ENCODE results near the gene WDR91.

The WDR91 gene

GRCh38 chr7:135207406-135208101 lies 3.8 kb downstream of the WDR91 start:
- H3K36me3 ChIP-seq (ENCODE audit: low read length): no peaks in the 10 kb centered on the region
- H3K9me3 ChIP-seq (ENCODE audit: insufficient read depth, low read length): no peaks in the 10 kb centered on the region
- TF ChIP-seq EZH2phosphoT487 (conservative IDR thresholded peaks at IDR 0.05; ENCODE audit: low read length): no peak
- TF ChIP-seq, protein P1, sequence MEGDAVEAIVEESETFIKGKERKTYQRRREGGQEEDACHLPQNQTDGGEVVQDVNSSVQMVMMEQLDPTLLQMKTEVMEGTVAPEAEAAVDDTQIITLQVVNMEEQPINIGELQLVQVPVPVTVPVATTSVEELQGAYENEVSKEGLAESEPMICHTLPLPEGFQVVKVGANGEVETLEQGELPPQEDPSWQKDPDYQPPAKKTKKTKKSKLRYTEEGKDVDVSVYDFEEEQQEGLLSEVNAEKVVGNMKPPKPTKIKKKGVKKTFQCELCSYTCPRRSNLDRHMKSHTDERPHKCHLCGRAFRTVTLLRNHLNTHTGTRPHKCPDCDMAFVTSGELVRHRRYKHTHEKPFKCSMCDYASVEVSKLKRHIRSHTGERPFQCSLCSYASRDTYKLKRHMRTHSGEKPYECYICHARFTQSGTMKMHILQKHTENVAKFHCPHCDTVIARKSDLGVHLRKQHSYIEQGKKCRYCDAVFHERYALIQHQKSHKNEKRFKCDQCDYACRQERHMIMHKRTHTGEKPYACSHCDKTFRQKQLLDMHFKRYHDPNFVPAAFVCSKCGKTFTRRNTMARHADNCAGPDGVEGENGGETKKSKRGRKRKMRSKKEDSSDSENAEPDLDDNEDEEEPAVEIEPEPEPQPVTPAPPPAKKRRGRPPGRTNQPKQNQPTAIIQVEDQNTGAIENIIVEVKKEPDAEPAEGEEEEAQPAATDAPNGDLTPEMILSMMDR (IDR thresholded peaks at IDR 0.05; ENCODE audit: insufficient read depth, low read length, poor library complexity, severe bottlenecking): no peak
- no peaks in the 10 kb centered on the region for H4K20me1 ChIP-seq (ENCODE audit: low read depth, low read length)
- no peaks in the 10 kb centered on the region for H3K79me2 ChIP-seq (ENCODE audit: insufficient read depth, low read length)
- no peak overlapping the region for H3K4me2 ChIP-seq (ENCODE audit: low read depth, low read length, poor library complexity, severe bottlenecking)
- H2AFZ ChIP-seq (ENCODE audit: low read depth, low read length, severe bottlenecking): no peak overlapping the region
- H3F3A ChIP-seq (ENCODE audit: insufficient read depth): no peaks in the 10 kb centered on the region
- H3K4me3 ChIP-seq (ENCODE audit: insufficient read depth, low read length, poor library complexity, severe bottlenecking): no peak overlapping the region
- H3K27ac ChIP-seq (ENCODE audit: low read depth, low read length): no peak overlapping the region
- H3K27me3 ChIP-seq (ENCODE audit: low read length): no peaks in the 10 kb centered on the region
- no peaks in the 10 kb centered on the region for H3K9me2 ChIP-seq (replicated peaks; ENCODE audit: insufficient read depth, low read length)
- H3K9ac ChIP-seq (ENCODE audit: low read length): no peak overlapping the region

DNA sequence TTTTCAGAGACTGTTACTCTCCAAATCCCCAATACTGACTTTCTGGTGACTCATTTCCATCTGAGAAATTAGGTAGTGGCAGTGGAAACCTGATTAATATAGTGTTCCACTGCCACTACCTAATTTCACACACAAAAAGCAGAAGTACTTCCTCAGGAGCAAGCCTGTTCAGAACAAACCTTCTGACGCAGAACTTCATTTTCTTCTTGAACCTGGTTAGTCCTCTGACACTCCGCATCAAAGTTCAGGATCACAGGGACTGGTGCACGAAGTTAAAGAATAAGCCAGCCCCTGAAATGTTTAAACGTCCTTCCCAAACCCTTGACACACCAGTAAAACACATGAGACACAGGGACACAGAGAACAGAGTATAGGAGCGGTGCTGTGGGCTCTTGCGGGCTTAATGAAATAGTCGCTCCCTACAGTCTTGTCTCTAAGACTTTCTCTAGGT lies 4.4 kb downstream of the WDR91 start:
- H3K9me2 ChIP-seq (replicated peaks; ENCODE audit: insufficient read depth, low read length): no peaks in the 10 kb centered on the region
- TF ChIP-seq, protein P1 (IDR thresholded peaks at IDR 0.05; ENCODE audit: insufficient read depth, low read length, poor library complexity, severe bottlenecking): no peak
- TF ChIP-seq EZH2phosphoT487 (conservative IDR thresholded peaks at IDR 0.05; ENCODE audit: low read length): no peak
- H3K36me3 ChIP-seq (ENCODE audit: low read length): no peaks in the 10 kb centered on the region
- no peaks in the 10 kb centered on the region for H3K9me3 ChIP-seq (ENCODE audit: insufficient read depth, low read length)
- no peak overlapping the region for H3K27ac ChIP-seq (ENCODE audit: low read depth, low read length)
- no peaks in the 10 kb centered on the region for H4K20me1 ChIP-seq (ENCODE audit: low read depth, low read length)
- H2AFZ ChIP-seq (ENCODE audit: low read depth, low read length, severe bottlenecking): no peak overlapping the region
- no peak overlapping the region for H3K4me3 ChIP-seq (ENCODE audit: insufficient read depth, low read length, poor library complexity, severe bottlenecking)
- no peaks in the 10 kb centered on the region for H3K79me2 ChIP-seq (ENCODE audit: insufficient read depth, low read length)
- H3K9ac ChIP-seq (ENCODE audit: low read length): no peak overlapping the region
- no peak overlapping the region for H3K4me2 ChIP-seq (ENCODE audit: low read depth, low read length, poor library complexity, severe bottlenecking)
- no peaks in the 10 kb centered on the region for H3F3A ChIP-seq (ENCODE audit: insufficient read depth)
- no peaks in the 10 kb centered on the region for H3K27me3 ChIP-seq (ENCODE audit: low read length)

DNA sequence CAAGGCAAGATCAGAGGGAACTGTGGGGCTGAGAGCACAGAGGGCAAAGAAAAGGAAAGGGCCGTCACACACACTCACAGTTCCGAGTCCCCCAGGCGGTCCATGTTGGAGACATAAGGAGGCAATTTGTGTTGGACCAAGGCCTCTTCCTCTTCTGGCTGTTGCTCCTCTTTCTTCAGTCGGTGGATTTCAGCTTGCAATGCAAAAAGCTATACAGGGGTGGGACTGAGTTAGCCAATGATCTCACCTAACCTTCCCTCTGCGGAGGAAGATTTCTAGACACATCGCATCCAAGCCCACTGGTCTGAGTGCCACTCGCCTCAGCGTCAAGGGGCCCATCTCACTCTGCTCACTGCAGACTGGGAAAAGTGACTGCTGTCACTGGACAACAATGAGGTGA lies 5.5 kb downstream of the WDR91 start:
- Histone ChIP-seq H3K27ac (ENCODE audit: low read depth, low read length) (no peak overlapping the region), H3F3A (ENCODE audit: insufficient read depth) (no peaks in the 10 kb centered on the region), H3K4me3 (ENCODE audit: insufficient read depth, low read length, poor library complexity, severe bottlenecking) (no peak overlapping the region), H3K9ac (ENCODE audit: low read length) (no peak overlapping the region), H4K20me1 (ENCODE audit: low read depth, low read length) (no peaks in the 10 kb centered on the region), H3K79me2 (ENCODE audit: insufficient read depth, low read length) (no peaks in the 10 kb centered on the region), H3K9me3 (ENCODE audit: insufficient read depth, low read length) (no peaks in the 10 kb centered on the region), H2AFZ (ENCODE audit: low read depth, low read length, severe bottlenecking) (no peak overlapping the region), H3K4me2 (ENCODE audit: low read depth, low read length, poor library complexity, severe bottlenecking) (no peak overlapping the region), H3K9me2 (replicated peaks; ENCODE audit: insufficient read depth, low read length) (no peaks in the 10 kb centered on the region), H3K27me3 (ENCODE audit: low read length) (no peaks in the 10 kb centered on the region), H3K36me3 (ENCODE audit: low read length) (no peaks in the 10 kb centered on the region)
- TF ChIP-seq EZH2phosphoT487 (conservative IDR thresholded peaks at IDR 0.05; ENCODE audit: low read length): no peak

DNA sequence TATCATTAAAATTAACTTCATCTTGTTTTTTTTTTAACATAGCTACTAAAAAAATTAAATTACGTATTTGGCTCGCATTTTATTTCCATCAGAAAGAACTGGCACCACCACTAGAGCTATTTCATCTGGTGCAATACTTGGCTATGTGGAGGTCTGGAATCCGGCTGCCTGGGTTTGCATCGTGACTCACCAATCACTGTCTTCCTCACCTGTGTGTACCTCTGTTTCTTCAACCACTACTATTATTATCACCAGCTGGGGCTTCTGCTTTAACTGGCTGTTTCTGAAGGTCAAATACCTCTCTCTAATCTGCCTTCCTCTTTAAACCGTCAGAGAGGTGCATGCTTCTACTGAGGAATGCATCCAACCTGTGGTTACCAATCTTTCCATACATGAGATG lies 6.5 kb downstream of the WDR91 start:
- Histone ChIP-seq H4K20me1 (ENCODE audit: low read depth, low read length) (no peaks in the 10 kb centered on the region), H3K9me3 (ENCODE audit: insufficient read depth, low read length) (no peaks in the 10 kb centered on the region), H3K9me2 (replicated peaks; ENCODE audit: insufficient read depth, low read length) (no peaks in the 10 kb centered on the region), H3K36me3 (ENCODE audit: low read length) (no peaks in the 10 kb centered on the region), H3K9ac (ENCODE audit: low read length) (no peak overlapping the region), H3K27ac (ENCODE audit: low read depth, low read length) (no peak overlapping the region), H2AFZ (ENCODE audit: low read depth, low read length, severe bottlenecking) (no peak overlapping the region), H3K4me2 (ENCODE audit: low read depth, low read length, poor library complexity, severe bottlenecking) (no peak overlapping the region), H3K27me3 (ENCODE audit: low read length) (no peaks in the 10 kb centered on the region), H3K4me3 (ENCODE audit: insufficient read depth, low read length, poor library complexity, severe bottlenecking) (no peak overlapping the region), H3K79me2 (ENCODE audit: insufficient read depth, low read length) (no peaks in the 10 kb centered on the region), H3F3A (ENCODE audit: insufficient read depth) (no peaks in the 10 kb centered on the region)
- TF ChIP-seq, protein P1 (IDR thresholded peaks at IDR 0.05; ENCODE audit: insufficient read depth, low read length, poor library complexity, severe bottlenecking): no peak
- no peak for TF ChIP-seq EZH2phosphoT487 (conservative IDR thresholded peaks at IDR 0.05; ENCODE audit: low read length)

Measured in SU-DHL-6 (cell line).